ENCODE data around the gene PLXNB2.
"Not testable (repeated sequence)": the region's sequence is repeated elsewhere in the genome, so short reads cannot be mapped to it uniquely, and the experiment has no call there.

Gene PLXNB2

GRCh38 chr22:50278461-50278860 is 29.0 kb downstream of the PLXNB2 start:
- no peak for DNase-seq

GRCh38 chr22:50277761-50278160 is 29.7 kb downstream of the PLXNB2 start:
- no peak for DNase-seq

- peak; percentile 19 to 35 for DNase-seq
These were observed 31.3 kb downstream of the PLXNB2 start for GRCh38 chr22:50276143-50276542.

GRCh38 chr22:50275181-50276055 is 32.0 kb downstream of the PLXNB2 start:
- DNase-seq: no peak

GRCh38 chr22:50274771-50275170 is 32.7 kb downstream of the PLXNB2 start:
- DNase-seq: no peak

- DNase-seq: no peak
These were observed 33.1 kb downstream of the PLXNB2 start for GRCh38 chr22:50274311-50274710.

GRCh38 chr22:50273781-50274180 is 33.7 kb downstream of the PLXNB2 start:
- DNase-seq: not testable (repeated sequence)

GRCh38 chr22:50273352-50273751 is 34.1 kb downstream of the PLXNB2 start:
- DNase-seq: not testable (repeated sequence)

GRCh38 chr22:50272044-50272802 is 35.2 kb downstream of the PLXNB2 start:
- DNase-seq: no peak

GRCh38 chr22:50271519-50271970 is 35.9 kb downstream of the PLXNB2 start:
- peak; percentile 52 for DNase-seq

GRCh38 chr22:50270666-50271394 is 36.6 kb downstream of the PLXNB2 start:
- peak; percentile 59 to 60 for DNase-seq

- peak; percentile 50 to 59 for DNase-seq
These were observed 37.3 kb downstream of the PLXNB2 start, which contains the start of gene MAPK11 for GRCh38 chr22:50269970-50270665. Gene MAPK11, minus strand, starts transcription at chr22:50270380. Its CDS starts 88 bp downstream, at chr22:50270292.

- no peak for DNase-seq
These were observed 37.9 kb downstream of the PLXNB2 start for GRCh38 chr22:50269573-50269969.

- no peak for DNase-seq
These were observed 38.8 kb downstream of the PLXNB2 start for GRCh38 chr22:50268655-50269113.

- DNase-seq: peak; percentile 38 to 59
These were observed 39.7 kb downstream of the PLXNB2 start for GRCh38 chr22:50267591-50268390.

GRCh38 chr22:50266994-50267393 is 40.5 kb downstream of the PLXNB2 start:
- DNase-seq: no peak

GRCh38 chr22:50264946-50265669 is 42.3 kb downstream of the PLXNB2 start:
- DNase-seq: no peak

GRCh38 chr22:50264104-50264745 is 43.2 kb downstream of the PLXNB2 start:
- DNase-seq: no peak

- DNase-seq: no peak
These were observed 44.4 kb downstream of the PLXNB2 start for GRCh38 chr22:50262973-50263617.
